Keratinocyte (primary cell): ENCODE results near the gene FBXL14. TPM values are rescaled to one million over a fixed set of nuclear protein-coding genes. Genes with fewer than 3 reads are reported as not detected.

Source experiments
- DNase-seq: peaks from one replicate; pipeline ENCODE4 v3.0.0-alpha.2; 2011; ENCODE audit warnings: low read depth, missing footprints, low spot score
- FAIRE-seq: peaks from 2 replicates; lab custom pipeline; 2011; peaks lifted over from hg19 to GRCh38; lab: Jason Lieb, UNC
- H2AFZ ChIP-seq: 2 replicates; pipeline ENCODE4 v1.6.0; 2012; ENCODE audit warnings: low read length, control low read depth, inconsistent platforms; ENCODE audit not compliant: control insufficient read depth
- H3K27ac ChIP-seq: 2 replicates; pipeline ENCODE4 v1.5.1; 2011; ENCODE audit warnings: low read length; ENCODE audit not compliant: control insufficient read depth, insufficient read depth
- H3K27me3 ChIP-seq: 3 replicates; pipeline ENCODE4 v1.6.0; 2011; ENCODE audit warnings: low read length; ENCODE audit not compliant: control insufficient read depth, insufficient read depth; ENCODE audit errors: extremely low read depth
- H3K36me3 ChIP-seq, 2 experiments: 2 replicates in 1 of 2; 3 replicates in 1 of 2; pipeline ENCODE4 v1.5.1; 2011; ENCODE audit warnings: low read length in 2 of 2, mild to moderate bottlenecking in 1 of 2; ENCODE audit not compliant: control insufficient read depth in 2 of 2, insufficient read depth in 2 of 2; ENCODE audit errors: extremely low read depth in 1 of 2
- H3K4me1 ChIP-seq: 3 replicates; pipeline ENCODE4 v1.5.1; 2011; ENCODE audit warnings: low read length; ENCODE audit not compliant: control insufficient read depth, insufficient read depth; ENCODE audit errors: extremely low read depth
- H3K4me2 ChIP-seq: 3 replicates; pipeline ENCODE4 v1.6.0; 2011; ENCODE audit warnings: low read depth, low read length; ENCODE audit not compliant: control insufficient read depth, insufficient read depth; ENCODE audit errors: extremely low read depth
- H3K4me3 ChIP-seq, 3 experiments: fragments of 200-600 bp in 1 of 3; sonication (generic) in 1 of 3; 2 replicates in 2 of 3; 3 replicates in 1 of 3; pipeline ENCODE4 v1.5.1; 2011 to 2016; ENCODE audit warnings: low read length in 3 of 3, mild to moderate bottlenecking in 3 of 3, control low read depth in 2 of 3, inconsistent platforms in 1 of 3, low read depth in 1 of 3, mixed read lengths in 1 of 3, mixed run types in 1 of 3, moderate library complexity in 1 of 3; ENCODE audit not compliant: control insufficient read depth in 2 of 3, insufficient read depth in 2 of 3; ENCODE audit errors: extremely low read depth in 1 of 3
- H3K79me2 ChIP-seq: 2 replicates; pipeline ENCODE4 v1.6.0; 2012; ENCODE audit warnings: low read length; ENCODE audit not compliant: control insufficient read depth, insufficient read depth
- H3K9ac ChIP-seq: 3 replicates; pipeline ENCODE4 v1.6.0; 2011; ENCODE audit warnings: low read length; ENCODE audit not compliant: control insufficient read depth, insufficient read depth; ENCODE audit errors: extremely low read depth
- H3K9me1 ChIP-seq: 3 replicates; pipeline ENCODE4 v1.6.0; 2011; ENCODE audit warnings: low read length; ENCODE audit not compliant: control insufficient read depth, insufficient read depth; ENCODE audit errors: extremely low read depth
- H3K9me3 ChIP-seq: 2 replicates; pipeline ENCODE4 v1.5.1; 2012; ENCODE audit warnings: low read depth, low read length; ENCODE audit not compliant: control insufficient read depth
- H4K20me1 ChIP-seq: 3 replicates; pipeline ENCODE4 v1.6.0; 2011; ENCODE audit warnings: low read length; ENCODE audit not compliant: control insufficient read depth, insufficient read depth; ENCODE audit errors: extremely low read depth
- EZH2 ChIP-seq: IDR thresholded peaks from one replicate; pipeline ENCODE4 v1.6.1; 2012; ENCODE audit warnings: inconsistent platforms, mild to moderate bottlenecking, low read length, moderate library complexity
- dilution Hi-C: fragments of 300-500 bp; cut with MboI; formaldehyde crosslinking; loops from one replicate; pipeline ENCODE4 v1.7.0; 2020; ENCODE audit warnings: low sequenced_read_pairs; ENCODE audit not compliant: extremely low pct_ligation_motif_present
- polyA plus RNA-seq, 5 experiments: library from polyadenylated mRNA; depleted of rRNA in 3 of 5; stranded (reverse) in 3 of 5; stranded (forward) in 1 of 5; unstranded in 1 of 5; fragments of >200 nt; gene quantifications; 1 replicate in 1 of 5; 2 replicates in 3 of 5; 3 replicates in 1 of 5; pipeline versions ENCODE4 v1.2.1 to v1.2.3, GENCODE V29; 2011 to 2012; ENCODE audit warnings: missing spikeins in 2 of 5, low read depth in 1 of 5, low replicate concordance in 1 of 5
- TF ChIP-seq, protein P1 (sequence below), 3 experiments: IDR thresholded peaks in 1 of 3; conservative IDR thresholded peaks in 1 of 3; optimal IDR thresholded peaks in 1 of 3; 2 replicates in 2 of 3; 3 replicates in 1 of 3; pipeline versions ENCODE3 to v1.5.1; 2011; ENCODE audit warnings: low read length in 3 of 3, mild to moderate bottlenecking in 3 of 3, moderate library complexity in 2 of 3, control low read depth in 1 of 3, inconsistent platforms in 1 of 3; ENCODE audit not compliant: insufficient read depth in 2 of 3; ENCODE audit errors: extremely low read depth in 1 of 3

FBXL14 gene
- polyA plus RNA-seq, 1 donor (not counting 4 experiments of a cell fraction or from before 2014, with no cell fraction given): 1.8 TPM

DNA sequence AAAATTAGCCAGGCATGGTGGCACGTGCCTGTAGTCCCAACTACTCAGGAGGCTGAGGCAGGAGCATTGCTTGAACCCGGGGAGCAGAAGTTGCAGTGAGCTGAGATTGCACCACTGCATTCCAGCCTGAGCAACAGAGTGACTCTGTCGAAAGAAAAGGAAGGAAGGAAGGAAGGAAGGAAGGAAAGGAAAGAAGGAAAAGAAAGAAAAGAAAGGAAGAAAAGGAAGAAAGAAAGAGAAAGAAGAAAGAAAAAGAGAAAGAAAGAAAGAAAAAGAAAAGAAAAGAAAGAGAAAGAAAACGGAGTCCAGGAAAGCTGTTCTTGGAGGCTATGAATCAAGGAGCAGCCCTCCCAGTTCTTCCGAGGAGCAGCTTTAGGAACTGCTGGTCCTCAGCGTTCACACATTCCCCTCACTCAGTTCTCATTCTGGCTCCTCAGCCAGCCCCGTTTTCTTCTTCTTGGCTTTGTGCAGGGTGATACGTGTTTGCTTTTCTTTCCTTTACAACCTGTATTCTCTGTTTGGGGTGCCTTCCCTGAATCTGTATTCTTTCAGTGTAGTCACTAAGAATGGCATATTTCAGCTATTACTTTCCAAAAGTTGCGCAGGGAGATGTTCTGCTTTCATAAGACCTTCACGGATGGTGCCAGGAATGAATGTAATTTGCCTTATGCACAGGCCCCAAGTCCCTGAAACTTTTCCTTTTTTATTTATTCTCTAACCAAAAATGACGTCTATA lies 12.2 kb downstream of the FBXL14 start:
- H3K27me3 ChIP-seq: no peaks in the 10 kb centered on the region
- peaks cover 13% of the 10 kb centered on the region for H3K79me2 ChIP-seq
- no peaks in the 10 kb centered on the region for H3K9me1 ChIP-seq
- no peak overlapping the region for H2AFZ ChIP-seq
- no peak overlapping the region for H3K27ac ChIP-seq
- no peak overlapping the region for H3K4me3 ChIP-seq
- H3K36me3 ChIP-seq: peaks cover 0 to 2% of the 10 kb centered on the region in 2 experiments
- H3K9me3 ChIP-seq: no peaks in the 10 kb centered on the region
- dilution Hi-C loops: no loop called here
- H3K4me2 ChIP-seq: no peak overlapping the region
- H3K4me1 ChIP-seq: no peaks in the 10 kb centered on the region
- no peak for FAIRE-seq
- no peak for DNase-seq
- no peaks in the 10 kb centered on the region for H4K20me1 ChIP-seq
- no peak overlapping the region for H3K9ac ChIP-seq
- no peak for TF ChIP-seq EZH2
- TF ChIP-seq, protein P1, sequence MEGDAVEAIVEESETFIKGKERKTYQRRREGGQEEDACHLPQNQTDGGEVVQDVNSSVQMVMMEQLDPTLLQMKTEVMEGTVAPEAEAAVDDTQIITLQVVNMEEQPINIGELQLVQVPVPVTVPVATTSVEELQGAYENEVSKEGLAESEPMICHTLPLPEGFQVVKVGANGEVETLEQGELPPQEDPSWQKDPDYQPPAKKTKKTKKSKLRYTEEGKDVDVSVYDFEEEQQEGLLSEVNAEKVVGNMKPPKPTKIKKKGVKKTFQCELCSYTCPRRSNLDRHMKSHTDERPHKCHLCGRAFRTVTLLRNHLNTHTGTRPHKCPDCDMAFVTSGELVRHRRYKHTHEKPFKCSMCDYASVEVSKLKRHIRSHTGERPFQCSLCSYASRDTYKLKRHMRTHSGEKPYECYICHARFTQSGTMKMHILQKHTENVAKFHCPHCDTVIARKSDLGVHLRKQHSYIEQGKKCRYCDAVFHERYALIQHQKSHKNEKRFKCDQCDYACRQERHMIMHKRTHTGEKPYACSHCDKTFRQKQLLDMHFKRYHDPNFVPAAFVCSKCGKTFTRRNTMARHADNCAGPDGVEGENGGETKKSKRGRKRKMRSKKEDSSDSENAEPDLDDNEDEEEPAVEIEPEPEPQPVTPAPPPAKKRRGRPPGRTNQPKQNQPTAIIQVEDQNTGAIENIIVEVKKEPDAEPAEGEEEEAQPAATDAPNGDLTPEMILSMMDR (optimal IDR thresholded peaks at IDR 0.05 in 1 of 3, IDR thresholded peaks at IDR 0.05 in 1 of 3, conservative IDR thresholded peaks at IDR 0.05 in 1 of 3; ENCODE audit: extremely low read depth in 1 of 3, insufficient read depth in 2 of 3, low read length in 3 of 3): no peak

DNA sequence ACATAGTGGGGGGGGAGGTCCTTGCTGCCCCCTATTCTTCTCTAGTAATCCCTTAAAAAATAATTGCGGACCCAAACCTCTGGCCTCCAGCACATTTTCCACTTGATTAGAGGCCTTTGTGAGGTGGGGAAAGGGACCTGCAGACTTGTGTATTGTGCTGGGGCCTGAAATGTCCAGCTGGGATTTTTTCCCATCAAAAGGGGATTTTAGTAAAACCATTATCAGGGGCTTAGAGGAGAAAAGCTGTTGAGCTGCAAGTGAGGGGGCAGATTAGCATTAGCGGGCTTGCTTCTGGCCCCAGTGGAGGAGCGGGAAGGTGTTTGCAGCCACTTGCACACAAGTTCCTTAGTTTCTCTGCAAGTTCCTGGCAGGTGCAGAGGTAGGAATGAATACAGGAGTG lies 13.9 kb downstream of the FBXL14 start:
- dilution Hi-C loops: no loop called here

More for the DNA sequence above, 13.9 kb downstream of the FBXL14 start:
- TF ChIP-seq, protein P1 (optimal IDR thresholded peaks at IDR 0.05 in 1 of 3, IDR thresholded peaks at IDR 0.05 in 1 of 3, conservative IDR thresholded peaks at IDR 0.05 in 1 of 3; ENCODE audit: extremely low read depth in 1 of 3, insufficient read depth in 2 of 3, low read length in 3 of 3): no peak
- TF ChIP-seq EZH2: no peak
- no peaks in the 10 kb centered on the region for H4K20me1 ChIP-seq
- H3K9me3 ChIP-seq: no peaks in the 10 kb centered on the region
- FAIRE-seq: no peak
- H3K4me1 ChIP-seq: no peaks in the 10 kb centered on the region
- H3K4me2 ChIP-seq: no peak overlapping the region
- peaks cover 11% of the 10 kb centered on the region for H3K79me2 ChIP-seq
- H3K27ac ChIP-seq: no peak overlapping the region
- no peak overlapping the region for H3K9ac ChIP-seq
- peaks cover 0 to 2% of the 10 kb centered on the region in 2 experiments for H3K36me3 ChIP-seq
- no peaks in the 10 kb centered on the region for H3K27me3 ChIP-seq
- H3K4me3 ChIP-seq: no peak overlapping the region
- H3K9me1 ChIP-seq: no peaks in the 10 kb centered on the region
- DNase-seq: no peak
- no peak overlapping the region for H2AFZ ChIP-seq
